Measurements from ENCODE around the gene SYCP2. TPM values are rescaled to one million over a fixed set of nuclear protein-coding genes. Genes with fewer than 3 reads are reported as not detected.

Gene SYCP2
- polyA plus RNA-seq, 1 donor (not counting 4 experiments of a cell fraction or from before 2014, with no cell fraction given) = 0.12 TPM

DNA sequence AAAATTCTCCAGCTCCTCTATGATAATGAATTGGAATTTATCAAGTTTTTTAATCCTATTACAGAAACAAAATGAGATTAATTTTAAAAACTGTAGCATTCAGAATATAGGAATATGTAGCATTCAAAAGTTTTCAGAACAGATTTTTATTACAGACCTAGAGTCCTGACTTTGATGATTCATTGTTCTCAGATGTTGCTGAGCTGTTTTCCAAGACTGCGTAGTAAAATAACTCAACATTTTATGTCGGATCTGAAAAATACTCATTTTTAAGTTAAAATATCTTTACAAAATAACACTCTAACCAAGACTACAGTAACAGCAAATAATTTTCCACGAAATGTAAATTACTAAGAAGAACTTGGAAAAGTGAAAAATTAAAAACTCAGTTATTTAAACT is 67.1 kb downstream of the SYCP2 start:
- H3K9ac ChIP-seq (ENCODE audit: control insufficient read depth, extremely low read depth, insufficient read depth, low read length) = no peak overlapping the region
- H3K36me3 ChIP-seq (ENCODE audit: control insufficient read depth in 2 of 2, extremely low read depth in 1 of 2, insufficient read depth in 2 of 2, low read length in 2 of 2) = no peaks in the 10 kb centered on the region
- dilution Hi-C loops (cut with MboI; ENCODE audit: extremely low pct_ligation_motif_present, low sequenced_read_pairs) = no loop called here
- H3K27me3 ChIP-seq (ENCODE audit: control insufficient read depth, extremely low read depth, insufficient read depth, low read length) = no peaks in the 10 kb centered on the region
- no peak overlapping the region for H3K27ac ChIP-seq (ENCODE audit: control insufficient read depth, insufficient read depth, low read length)
- no peaks in the 10 kb centered on the region for H3K4me1 ChIP-seq (ENCODE audit: control insufficient read depth, extremely low read depth, insufficient read depth, low read length)
- TF ChIP-seq, protein P1, sequence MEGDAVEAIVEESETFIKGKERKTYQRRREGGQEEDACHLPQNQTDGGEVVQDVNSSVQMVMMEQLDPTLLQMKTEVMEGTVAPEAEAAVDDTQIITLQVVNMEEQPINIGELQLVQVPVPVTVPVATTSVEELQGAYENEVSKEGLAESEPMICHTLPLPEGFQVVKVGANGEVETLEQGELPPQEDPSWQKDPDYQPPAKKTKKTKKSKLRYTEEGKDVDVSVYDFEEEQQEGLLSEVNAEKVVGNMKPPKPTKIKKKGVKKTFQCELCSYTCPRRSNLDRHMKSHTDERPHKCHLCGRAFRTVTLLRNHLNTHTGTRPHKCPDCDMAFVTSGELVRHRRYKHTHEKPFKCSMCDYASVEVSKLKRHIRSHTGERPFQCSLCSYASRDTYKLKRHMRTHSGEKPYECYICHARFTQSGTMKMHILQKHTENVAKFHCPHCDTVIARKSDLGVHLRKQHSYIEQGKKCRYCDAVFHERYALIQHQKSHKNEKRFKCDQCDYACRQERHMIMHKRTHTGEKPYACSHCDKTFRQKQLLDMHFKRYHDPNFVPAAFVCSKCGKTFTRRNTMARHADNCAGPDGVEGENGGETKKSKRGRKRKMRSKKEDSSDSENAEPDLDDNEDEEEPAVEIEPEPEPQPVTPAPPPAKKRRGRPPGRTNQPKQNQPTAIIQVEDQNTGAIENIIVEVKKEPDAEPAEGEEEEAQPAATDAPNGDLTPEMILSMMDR (optimal IDR thresholded peaks at IDR 0.05 in 1 of 3, IDR thresholded peaks at IDR 0.05 in 1 of 3, conservative IDR thresholded peaks at IDR 0.05 in 1 of 3; ENCODE audit: extremely low read depth in 1 of 3, insufficient read depth in 2 of 3, low read length in 3 of 3) = no peak
- no peak for TF ChIP-seq EZH2 (IDR thresholded peaks at IDR 0.05; ENCODE audit: low read length)
- no peak overlapping the region for H3K4me2 ChIP-seq (ENCODE audit: control insufficient read depth, extremely low read depth, insufficient read depth, low read depth, low read length)
- DNase-seq (ENCODE audit: low read depth, low spot score) (no peak), FAIRE-seq (no peak)
- H2AFZ ChIP-seq (ENCODE audit: control insufficient read depth, low read length) = no peak overlapping the region
- H3K4me3 ChIP-seq (ENCODE audit: control insufficient read depth in 2 of 3, extremely low read depth in 1 of 3, insufficient read depth in 2 of 3, low read depth in 1 of 3, low read length in 3 of 3) = no peak overlapping the region
- H3K9me3 ChIP-seq (ENCODE audit: control insufficient read depth, low read depth, low read length) = no peaks in the 10 kb centered on the region
- H4K20me1 ChIP-seq (ENCODE audit: control insufficient read depth, extremely low read depth, insufficient read depth, low read length) = no peaks in the 10 kb centered on the region
- no peaks in the 10 kb centered on the region for H3K79me2 ChIP-seq (ENCODE audit: control insufficient read depth, insufficient read depth, low read length)
- no peaks in the 10 kb centered on the region for H3K9me1 ChIP-seq (ENCODE audit: control insufficient read depth, extremely low read depth, insufficient read depth, low read length)

DNA sequence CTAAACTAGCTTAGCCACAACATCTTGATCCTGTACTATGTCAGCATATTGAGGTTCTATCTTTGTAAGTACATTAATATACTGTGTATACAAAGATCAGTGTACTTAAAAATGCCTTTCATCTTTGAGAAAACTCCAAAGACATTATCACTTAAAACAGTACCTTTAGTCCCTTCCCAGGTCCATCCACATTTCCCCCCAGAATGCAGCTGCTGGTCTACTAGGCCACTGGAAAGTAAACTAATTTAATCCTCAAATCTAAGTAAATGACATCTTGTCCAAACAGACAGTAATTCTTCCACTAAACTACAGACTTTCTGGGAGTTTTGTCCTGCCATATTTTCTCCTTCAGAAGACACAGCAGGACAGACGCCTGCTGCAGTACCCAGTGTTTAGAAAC is 68.7 kb downstream of the SYCP2 start:
- Histone ChIP-seq H3K36me3 (ENCODE audit: control insufficient read depth in 2 of 2, extremely low read depth in 1 of 2, insufficient read depth in 2 of 2, low read length in 2 of 2) (no peaks in the 10 kb centered on the region), H3K9me3 (ENCODE audit: control insufficient read depth, low read depth, low read length) (no peaks in the 10 kb centered on the region), H3K27ac (ENCODE audit: control insufficient read depth, insufficient read depth, low read length) (no peak overlapping the region), H3K9me1 (ENCODE audit: control insufficient read depth, extremely low read depth, insufficient read depth, low read length) (no peaks in the 10 kb centered on the region), H2AFZ (ENCODE audit: control insufficient read depth, low read length) (no peak overlapping the region), H3K4me3 (ENCODE audit: control insufficient read depth in 2 of 3, extremely low read depth in 1 of 3, insufficient read depth in 2 of 3, low read depth in 1 of 3, low read length in 3 of 3) (no peak overlapping the region), H3K4me2 (ENCODE audit: control insufficient read depth, extremely low read depth, insufficient read depth, low read depth, low read length) (no peak overlapping the region), H3K79me2 (ENCODE audit: control insufficient read depth, insufficient read depth, low read length) (no peaks in the 10 kb centered on the region), H3K27me3 (ENCODE audit: control insufficient read depth, extremely low read depth, insufficient read depth, low read length) (no peaks in the 10 kb centered on the region), H3K4me1 (ENCODE audit: control insufficient read depth, extremely low read depth, insufficient read depth, low read length) (no peaks in the 10 kb centered on the region), H4K20me1 (ENCODE audit: control insufficient read depth, extremely low read depth, insufficient read depth, low read length) (no peaks in the 10 kb centered on the region), H3K9ac (ENCODE audit: control insufficient read depth, extremely low read depth, insufficient read depth, low read length) (no peak overlapping the region)
- DNase-seq (ENCODE audit: low read depth, low spot score) = no peak
- TF ChIP-seq, protein P1 (optimal IDR thresholded peaks at IDR 0.05 in 1 of 3, IDR thresholded peaks at IDR 0.05 in 1 of 3, conservative IDR thresholded peaks at IDR 0.05 in 1 of 3; ENCODE audit: extremely low read depth in 1 of 3, insufficient read depth in 2 of 3, low read length in 3 of 3) = no peak
- no peak for TF ChIP-seq EZH2 (IDR thresholded peaks at IDR 0.05; ENCODE audit: low read length)
- FAIRE-seq = no peak
- dilution Hi-C loops (cut with MboI; ENCODE audit: extremely low pct_ligation_motif_present, low sequenced_read_pairs) = no loop called here

Data from keratinocyte (primary cell).